GM18907 (cell line): ENCODE data around the gene CEBPA.

Source experiments
- ATAC-seq: cut with Tn5 transposase; IDR thresholded peaks from one replicate; pipeline ENCODE4 v1.9.1; 2021; ENCODE audit warnings: mild to moderate bottlenecking, moderate library complexity; ENCODE audit not compliant: unreplicated experiment

The CEBPA gene

DNA sequence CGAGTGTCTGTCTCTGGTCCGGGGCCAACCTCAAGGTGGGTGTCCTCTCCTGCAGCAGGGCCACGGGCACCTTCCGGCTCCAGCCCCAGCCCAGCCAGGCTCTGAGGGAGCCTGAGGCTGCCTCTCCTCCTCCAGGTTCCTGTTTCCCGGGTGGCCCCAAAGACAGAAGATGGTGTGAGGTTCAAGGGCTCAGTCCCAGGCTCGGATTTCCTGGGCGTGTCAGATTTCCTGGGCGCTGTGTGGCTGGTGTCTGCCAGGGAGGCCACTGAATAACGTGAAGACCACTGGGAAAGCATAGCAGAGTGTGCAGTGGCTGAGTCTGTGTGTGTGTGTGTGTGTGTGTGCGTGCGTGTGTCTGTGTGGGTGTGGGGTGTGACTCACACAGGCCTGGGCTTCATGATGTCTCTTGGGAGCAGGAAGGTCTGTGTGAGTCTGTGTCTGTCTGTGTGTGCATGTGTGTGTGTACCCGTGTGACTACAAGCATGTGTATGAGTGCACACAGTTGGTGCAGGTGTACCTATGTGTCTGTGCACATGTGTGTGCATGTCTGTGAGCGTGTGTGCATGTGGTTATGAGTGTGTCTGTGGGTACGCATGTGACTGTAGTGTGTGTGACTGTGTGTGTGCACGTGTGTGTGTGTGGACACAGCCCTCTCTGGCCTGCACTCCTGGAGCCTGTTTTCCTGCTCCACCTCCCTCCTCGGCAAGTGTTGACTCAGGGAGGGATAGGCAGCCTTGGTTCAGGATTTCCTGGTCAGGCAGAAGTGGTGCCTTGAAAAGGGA lies 28.3 kb downstream of the CEBPA start:
- ATAC-seq, result no peak

GRCh38 chr19:33273065-33273736 lies 29.1 kb downstream of the CEBPA start:
- ATAC-seq, result no peak

DNA sequence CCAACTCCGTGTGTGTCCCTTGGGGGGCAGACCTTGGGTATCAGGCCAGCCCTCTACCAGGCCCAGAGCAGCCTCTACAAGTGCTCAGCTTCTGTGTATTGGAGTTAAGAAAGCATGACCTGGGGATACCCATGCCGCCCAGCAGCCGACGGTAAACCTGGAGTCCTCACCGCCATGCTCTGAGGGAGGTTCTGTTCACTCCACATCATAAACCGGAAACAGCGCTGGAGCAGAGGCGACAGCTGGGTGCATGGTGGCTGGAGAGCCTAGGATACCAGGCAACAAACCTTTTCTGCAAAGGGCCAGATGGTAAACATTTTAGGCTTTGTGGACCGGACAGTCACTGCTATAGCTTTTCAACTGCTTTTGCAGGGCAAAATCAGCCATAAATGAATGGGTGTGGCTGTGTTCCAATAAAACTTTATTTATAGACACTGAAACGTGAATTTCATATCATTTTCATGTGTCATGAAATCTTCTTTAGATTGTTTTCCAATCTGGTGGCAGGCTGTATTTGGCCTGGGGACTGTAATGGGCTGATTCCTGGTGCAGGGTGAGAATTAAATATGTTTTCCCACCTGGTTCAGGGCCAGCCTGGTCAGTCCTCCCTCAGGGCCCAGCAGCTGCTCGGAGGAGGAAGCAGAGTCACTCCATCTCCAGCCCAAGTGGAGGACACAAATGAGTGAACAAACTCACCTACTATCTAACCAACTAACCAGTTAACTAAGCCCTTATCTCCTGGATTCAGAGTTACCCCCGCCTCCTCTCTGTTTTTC lies 30.9 kb downstream of the CEBPA start:
- no peak for ATAC-seq

GRCh38 chr19:33270769-33271168 lies 31.6 kb downstream of the CEBPA start:
- ATAC-seq, result no peak

GRCh38 chr19:33269016-33269415 lies 33.3 kb downstream of the CEBPA start:
- no peak for ATAC-seq

- ATAC-seq, result no peak
Observed at GRCh38 chr19:33268162-33268991, 34.0 kb downstream of the CEBPA start.

DNA sequence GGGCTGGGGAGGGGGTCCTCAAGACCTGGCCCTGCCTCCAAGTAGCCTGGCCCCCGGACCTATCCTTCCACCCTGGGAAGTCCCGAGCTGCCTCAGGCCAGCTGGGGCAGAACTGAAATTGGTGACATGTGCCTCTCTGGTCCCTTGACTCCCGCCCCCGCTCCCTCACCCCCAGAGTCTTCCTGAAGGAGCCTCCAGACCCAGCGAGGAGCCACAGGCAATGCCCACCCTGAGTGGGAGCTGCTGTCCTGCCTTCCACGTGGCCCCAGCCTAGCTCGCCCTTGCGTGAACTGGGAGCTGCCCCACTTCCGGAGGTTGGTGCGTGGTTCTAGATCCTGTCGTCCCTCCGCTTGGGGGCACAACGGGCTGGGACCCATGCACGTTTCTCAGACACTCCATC lies 34.6 kb downstream of the CEBPA start:
- no peak for ATAC-seq

- no peak for ATAC-seq
Observed at GRCh38 chr19:33266974-33267484, 35.3 kb downstream of the CEBPA start.

GRCh38 chr19:33264881-33265445 lies 37.4 kb downstream of the CEBPA start:
- ATAC-seq, result no peak

- ATAC-seq, result no peak
Observed at GRCh38 chr19:33263325-33264023, 38.9 kb downstream of the CEBPA start.

GRCh38 chr19:33261511-33262189 lies 40.7 kb downstream of the CEBPA start:
- no peak for ATAC-seq

- no peak for ATAC-seq
Observed at GRCh38 chr19:33260628-33261418, 41.5 kb downstream of the CEBPA start.

GRCh38 chr19:33259539-33259938 lies 42.8 kb downstream of the CEBPA start:
- ATAC-seq, result no peak

- no peak for ATAC-seq
Observed at GRCh38 chr19:33257828-33258227, 44.5 kb downstream of the CEBPA start.

GRCh38 chr19:33256261-33256660 lies 46.1 kb downstream of the CEBPA start:
- ATAC-seq, result no peak

DNA sequence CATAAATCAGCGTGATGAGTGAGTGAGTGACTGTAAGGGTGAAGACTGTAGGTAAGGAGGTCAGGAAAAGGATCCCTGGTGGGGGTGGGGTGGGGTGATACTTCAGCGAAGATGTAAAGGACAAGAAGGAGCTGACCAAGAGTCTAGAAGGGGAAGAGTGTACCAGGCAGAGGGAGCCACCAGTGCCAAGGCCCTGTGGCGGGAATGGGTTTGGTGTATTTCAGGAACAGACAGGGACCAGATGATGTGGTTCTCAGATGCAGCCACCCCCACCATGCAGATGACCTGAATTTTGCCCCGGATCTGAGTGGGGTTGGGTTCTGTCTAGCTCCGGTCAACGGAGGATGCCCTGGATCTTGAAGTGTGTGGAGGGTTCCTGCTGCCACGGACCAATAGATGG lies 46.6 kb downstream of the CEBPA start:
- ATAC-seq, result no peak

- no peak for ATAC-seq
Observed at GRCh38 chr19:33254245-33254824, 48.0 kb downstream of the CEBPA start.

GRCh38 chr19:33252971-33253370 lies 49.4 kb downstream of the CEBPA start:
- no peak for ATAC-seq
